Hepatocyte (in vitro differentiated cells): ENCODE results near the gene TOR1AIP2.

ENCODE experiments used
- EZH2 ChIP-seq: fragments of 200-600 bp; sonication (generic); IDR thresholded peaks from 2 replicates; pipeline ENCODE4 v1.6.1; 2016; ENCODE audit warnings: antibody characterized with exemption, mild to moderate bottlenecking, borderline replicate concordance
- EZH2phosphoT487 ChIP-seq: fragments of 200-600 bp; sonication (generic); IDR thresholded peaks from one replicate; pipeline ENCODE4 v1.6.1; 2018; ENCODE audit warnings: antibody characterized with exemption, mild to moderate bottlenecking, low read depth, moderate library complexity; ENCODE audit not compliant: unreplicated experiment, severe bottlenecking
- TF ChIP-seq, protein P1 (sequence below): fragments of 200-600 bp; sonication (generic); IDR thresholded peaks from 2 replicates; pipeline ENCODE4 v1.5.1; 2016; ENCODE audit warnings: antibody characterized with exemption, mild to moderate bottlenecking; ENCODE audit not compliant: poor library complexity

DNA sequence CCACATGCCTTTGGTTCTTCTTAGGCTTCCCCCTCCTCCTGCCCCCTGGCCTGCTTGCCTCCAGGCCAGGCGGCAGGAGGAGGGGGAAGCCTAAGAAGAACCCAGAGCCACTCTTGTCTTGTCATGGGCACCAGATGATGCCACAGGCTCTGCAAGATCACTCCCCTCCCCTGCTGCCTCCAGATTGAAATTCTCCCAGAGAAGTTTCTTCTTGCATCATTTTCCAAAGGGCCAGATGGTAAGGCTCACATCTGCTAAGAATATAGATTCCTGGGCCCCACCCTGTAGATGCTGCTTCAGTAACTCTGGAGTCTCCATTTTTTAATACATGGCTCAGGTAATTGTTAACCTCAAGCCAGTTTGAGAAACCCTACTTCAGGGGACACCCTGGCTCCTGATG lies 73.7 kb downstream of the TOR1AIP2 start:
- TF ChIP-seq EZH2 (no peak), EZH2phosphoT487 (no peak)
- TF ChIP-seq, protein P1, sequence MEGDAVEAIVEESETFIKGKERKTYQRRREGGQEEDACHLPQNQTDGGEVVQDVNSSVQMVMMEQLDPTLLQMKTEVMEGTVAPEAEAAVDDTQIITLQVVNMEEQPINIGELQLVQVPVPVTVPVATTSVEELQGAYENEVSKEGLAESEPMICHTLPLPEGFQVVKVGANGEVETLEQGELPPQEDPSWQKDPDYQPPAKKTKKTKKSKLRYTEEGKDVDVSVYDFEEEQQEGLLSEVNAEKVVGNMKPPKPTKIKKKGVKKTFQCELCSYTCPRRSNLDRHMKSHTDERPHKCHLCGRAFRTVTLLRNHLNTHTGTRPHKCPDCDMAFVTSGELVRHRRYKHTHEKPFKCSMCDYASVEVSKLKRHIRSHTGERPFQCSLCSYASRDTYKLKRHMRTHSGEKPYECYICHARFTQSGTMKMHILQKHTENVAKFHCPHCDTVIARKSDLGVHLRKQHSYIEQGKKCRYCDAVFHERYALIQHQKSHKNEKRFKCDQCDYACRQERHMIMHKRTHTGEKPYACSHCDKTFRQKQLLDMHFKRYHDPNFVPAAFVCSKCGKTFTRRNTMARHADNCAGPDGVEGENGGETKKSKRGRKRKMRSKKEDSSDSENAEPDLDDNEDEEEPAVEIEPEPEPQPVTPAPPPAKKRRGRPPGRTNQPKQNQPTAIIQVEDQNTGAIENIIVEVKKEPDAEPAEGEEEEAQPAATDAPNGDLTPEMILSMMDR: no peak
